Prostate gland (tissue), 2 donors: ENCODE results near the gene NOCT.
"Not testable (repeated sequence)": the region's sequence is repeated elsewhere in the genome, so short reads cannot be mapped to it uniquely, and the experiment has no call there.

Experiments
- CTCF ChIP-seq, 4 experiments: fragments of 200-600 bp in 2 of 4; fragments of 450-650 bp in 2 of 4; sonication (generic) in 2 of 4; IDR thresholded peaks; 1 replicate in 3 of 4; 2 replicates in 1 of 4; pipeline ENCODE4 v1.5.1; 2016 to 2019; ENCODE audit warnings: antibody characterized with exemption in 4 of 4, mild to moderate bottlenecking in 2 of 4, moderate library complexity in 2 of 4
- POLR2AphosphoS5 ChIP-seq: sonication (generic); formaldehyde crosslinking; IDR thresholded peaks from one replicate; pipeline ENCODE4 v1.6.1; 2017; ENCODE audit warnings: antibody characterized with exemption

GRCh38 chr4:139021071-139021470 lies 5.5 kb downstream of the NOCT start:
- TF ChIP-seq CTCF (IDR thresholded peaks at IDR 0.05); POLR2AphosphoS5: not testable (repeated sequence)
